RWPE2 (cell line): Measurements from ENCODE around the gene DNAI2.

Source experiments
- ATAC-seq: fragments of 200-7000 bp; cut with Tn5 transposase; 3 replicates; pipeline ENCODE4 v1.9.1; 2021; ENCODE audit warnings: low read depth
- DNase-seq: peaks from one replicate; pipeline ENCODE4 v3.0.0-alpha.2; 2020; ENCODE audit warnings: low spot score
- H3K27ac ChIP-seq: fragments of 450-650 bp; 2 replicates; pipeline ENCODE4 v1.5.1; 2017; ENCODE audit warnings: mild to moderate bottlenecking; ENCODE audit not compliant: poor library complexity, severe bottlenecking
- H3K27me3 ChIP-seq: fragments of 250-450 bp; sonication (Bioruptor Pico); 2 replicates; pipeline ENCODE4 v1.5.1; 2021; ENCODE audit warnings: mild to moderate bottlenecking, moderate library complexity; ENCODE audit not compliant: insufficient read depth, poor library complexity, severe bottlenecking
- H3K36me3 ChIP-seq: fragments of 250-450 bp; sonication (Bioruptor Pico); 2 replicates; pipeline ENCODE4 v1.5.1; 2020; ENCODE audit warnings: low read depth, mild to moderate bottlenecking, moderate library complexity
- H3K4me1 ChIP-seq: fragments of 250-450 bp; sonication (Bioruptor Pico); 2 replicates; pipeline ENCODE4 v1.5.1; 2021; ENCODE audit warnings: mild to moderate bottlenecking, moderate library complexity; ENCODE audit not compliant: insufficient read depth, poor library complexity, severe bottlenecking
- H3K4me3 ChIP-seq: fragments of 250-450 bp; sonication (Bioruptor Pico); 2 replicates; pipeline ENCODE4 v1.5.1; 2021; ENCODE audit warnings: mild to moderate bottlenecking, moderate library complexity; ENCODE audit not compliant: severe bottlenecking
- H3K9me3 ChIP-seq: fragments of 250-450 bp; sonication (Bioruptor Pico); 2 replicates; pipeline ENCODE4 v1.5.1; 2021; ENCODE audit warnings: mild to moderate bottlenecking, moderate library complexity; ENCODE audit not compliant: severe bottlenecking
- TF ChIP-seq, protein P1 (sequence below): fragments of 450-650 bp; IDR thresholded peaks from one replicate; pipeline ENCODE4 v1.5.1; 2017; ENCODE audit warnings: mild to moderate bottlenecking, moderate library complexity; ENCODE audit not compliant: poor library complexity, severe bottlenecking

The DNAI2 gene

DNA sequence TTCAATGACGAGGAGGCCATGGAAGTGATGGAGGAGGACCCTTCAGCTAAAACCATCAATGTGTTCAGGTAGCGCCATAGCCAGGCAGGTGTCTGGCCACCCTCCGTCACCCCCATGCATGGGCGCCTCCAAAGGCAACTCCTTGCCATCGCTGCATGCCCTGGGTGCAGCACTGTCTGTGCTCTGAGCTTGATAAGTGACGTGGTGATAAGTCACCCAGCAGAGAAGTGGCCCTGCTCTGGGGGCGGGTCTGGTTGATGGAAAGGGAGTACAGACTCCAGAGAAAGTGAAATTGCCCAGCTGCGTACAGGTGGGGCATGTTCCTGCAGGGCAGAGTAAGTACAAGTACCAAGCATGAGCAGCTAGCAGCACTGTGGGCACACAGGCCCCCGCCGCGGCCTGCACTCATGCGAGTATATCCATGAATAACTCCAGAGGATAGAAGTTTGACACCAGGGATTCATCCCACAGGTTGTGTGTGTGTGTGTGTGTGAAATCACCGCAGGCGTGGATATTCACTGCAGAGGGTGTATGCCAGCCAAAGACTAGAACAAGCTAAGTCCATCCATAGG, 13.1 kb downstream of the DNAI2 start:
- no peak overlapping the region for H3K27ac ChIP-seq
- no peaks in the 10 kb centered on the region for H3K9me3 ChIP-seq
- no peaks in the 10 kb centered on the region for H3K36me3 ChIP-seq
- TF ChIP-seq, protein P1, sequence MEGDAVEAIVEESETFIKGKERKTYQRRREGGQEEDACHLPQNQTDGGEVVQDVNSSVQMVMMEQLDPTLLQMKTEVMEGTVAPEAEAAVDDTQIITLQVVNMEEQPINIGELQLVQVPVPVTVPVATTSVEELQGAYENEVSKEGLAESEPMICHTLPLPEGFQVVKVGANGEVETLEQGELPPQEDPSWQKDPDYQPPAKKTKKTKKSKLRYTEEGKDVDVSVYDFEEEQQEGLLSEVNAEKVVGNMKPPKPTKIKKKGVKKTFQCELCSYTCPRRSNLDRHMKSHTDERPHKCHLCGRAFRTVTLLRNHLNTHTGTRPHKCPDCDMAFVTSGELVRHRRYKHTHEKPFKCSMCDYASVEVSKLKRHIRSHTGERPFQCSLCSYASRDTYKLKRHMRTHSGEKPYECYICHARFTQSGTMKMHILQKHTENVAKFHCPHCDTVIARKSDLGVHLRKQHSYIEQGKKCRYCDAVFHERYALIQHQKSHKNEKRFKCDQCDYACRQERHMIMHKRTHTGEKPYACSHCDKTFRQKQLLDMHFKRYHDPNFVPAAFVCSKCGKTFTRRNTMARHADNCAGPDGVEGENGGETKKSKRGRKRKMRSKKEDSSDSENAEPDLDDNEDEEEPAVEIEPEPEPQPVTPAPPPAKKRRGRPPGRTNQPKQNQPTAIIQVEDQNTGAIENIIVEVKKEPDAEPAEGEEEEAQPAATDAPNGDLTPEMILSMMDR: no peak
- no peaks in the 10 kb centered on the region for H3K27me3 ChIP-seq
- H3K4me3 ChIP-seq: no peak overlapping the region
- DNase-seq (no peak), ATAC-seq (no peak)
- H3K4me1 ChIP-seq: peaks cover 2% of the 10 kb centered on the region

DNA sequence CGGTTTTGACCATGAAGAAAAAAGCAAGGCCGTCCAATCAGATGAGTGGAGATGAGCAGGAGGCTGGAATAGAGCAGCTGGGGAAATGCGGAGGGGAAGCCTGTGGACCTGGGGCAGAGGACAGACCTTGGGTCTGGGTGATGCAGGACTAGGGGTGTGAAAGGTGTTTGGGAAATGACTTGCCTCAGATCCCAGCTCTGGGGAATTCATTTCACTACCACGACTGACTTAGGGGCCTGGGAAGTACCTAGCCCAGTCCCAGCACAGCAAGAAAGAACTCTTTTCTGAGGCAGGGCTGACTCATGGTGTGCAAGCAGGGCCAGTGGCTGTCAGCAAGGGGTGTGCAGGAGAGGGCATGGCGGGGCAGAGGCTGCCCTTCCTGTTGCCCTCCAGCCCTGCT, 14.8 kb downstream of the DNAI2 start:
- no peaks in the 10 kb centered on the region for H3K27me3 ChIP-seq
- ATAC-seq: peak; percentile 75
- DNase-seq: no peak

DNA sequence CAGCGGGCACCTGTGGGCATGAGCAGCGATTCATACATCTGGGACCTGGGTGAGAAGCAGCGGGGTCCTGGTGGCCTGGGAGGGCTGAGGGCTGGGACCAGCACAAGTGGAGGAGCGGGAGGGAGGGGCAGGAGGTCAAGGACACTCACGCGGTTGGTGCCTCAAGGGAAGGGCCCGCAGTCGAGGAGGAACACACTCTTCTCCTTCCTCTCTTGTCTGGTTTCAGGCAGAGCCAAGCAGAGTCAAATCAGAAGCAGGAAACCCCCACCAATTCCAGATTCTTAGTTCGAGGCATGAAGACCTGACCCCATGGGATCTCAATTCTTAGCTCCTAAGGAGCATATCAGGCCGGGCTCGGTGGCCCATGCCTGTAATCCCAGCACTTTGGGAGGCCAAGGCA, 15.7 kb downstream of the DNAI2 start:
- Histone ChIP-seq H3K27me3 (no peaks in the 10 kb centered on the region), H3K36me3 (no peaks in the 10 kb centered on the region), H3K9me3 (no peaks in the 10 kb centered on the region), H3K4me3 (no peak overlapping the region), H3K27ac (no peak overlapping the region), H3K4me1 (no peaks in the 10 kb centered on the region)
- no peak for DNase-seq
- ATAC-seq: no peak
- TF ChIP-seq, protein P1: no peak

More for the DNA sequence above, 14.8 kb downstream of the DNAI2 start:
- H3K4me3 ChIP-seq: no peak overlapping the region
- TF ChIP-seq, protein P1: no peak
- no peaks in the 10 kb centered on the region for H3K36me3 ChIP-seq
- H3K4me1 ChIP-seq: no peaks in the 10 kb centered on the region
- H3K27ac ChIP-seq: no peak overlapping the region
- no peaks in the 10 kb centered on the region for H3K9me3 ChIP-seq

DNA sequence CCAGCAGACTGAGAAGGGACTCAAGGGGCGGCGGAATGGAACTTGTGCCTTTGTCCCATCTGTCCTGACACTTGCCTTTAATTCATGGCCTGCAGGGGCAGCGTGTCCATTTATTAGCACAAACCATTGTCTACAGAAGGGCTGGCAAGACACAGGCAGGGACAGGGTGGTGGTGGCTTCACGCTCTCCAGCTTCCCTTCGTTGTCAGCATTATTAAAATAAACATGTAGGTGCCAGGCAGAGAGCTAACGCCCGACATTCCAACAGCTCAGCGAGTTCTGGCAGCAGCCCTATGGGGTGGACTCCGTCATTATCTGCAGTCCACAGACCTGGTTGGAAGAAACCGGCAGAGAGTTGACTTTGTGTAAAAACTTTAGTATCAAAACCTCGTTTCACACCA, 16.3 kb downstream of the DNAI2 start:
- no peak overlapping the region for H3K27ac ChIP-seq
- no peaks in the 10 kb centered on the region for H3K27me3 ChIP-seq
- H3K9me3 ChIP-seq: no peaks in the 10 kb centered on the region
- TF ChIP-seq, protein P1: no peak
- DNase-seq (no peak), ATAC-seq (no peak)
- no peak overlapping the region for H3K4me3 ChIP-seq
- no peaks in the 10 kb centered on the region for H3K4me1 ChIP-seq
- no peaks in the 10 kb centered on the region for H3K36me3 ChIP-seq

DNA sequence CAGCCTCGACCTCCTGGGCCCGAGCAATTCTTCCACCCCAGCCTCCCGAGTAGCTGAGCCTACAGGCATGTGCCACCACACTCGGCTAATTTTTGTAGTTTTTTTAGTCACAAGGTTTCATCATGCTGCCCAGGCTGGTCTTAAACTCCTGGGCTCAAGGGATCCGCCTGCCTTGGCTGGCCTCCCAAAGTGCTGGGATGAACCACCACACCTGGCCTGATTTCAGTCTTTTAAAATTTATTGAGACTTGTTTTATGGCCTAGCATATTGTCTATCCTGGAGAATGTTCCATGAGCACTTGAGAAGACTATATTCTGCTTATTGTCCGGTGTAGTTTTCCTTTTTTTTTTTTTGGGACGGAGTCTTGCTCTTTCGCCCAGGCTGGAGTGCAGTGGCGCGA, 18.5 kb downstream of the DNAI2 start:
- ATAC-seq: no peak
- H3K36me3 ChIP-seq: no peaks in the 10 kb centered on the region
- H3K27ac ChIP-seq: no peak overlapping the region

More for the DNA sequence above, 18.5 kb downstream of the DNAI2 start:
- H3K4me3 ChIP-seq: no peak overlapping the region
- no peak for DNase-seq
- H3K9me3 ChIP-seq: no peaks in the 10 kb centered on the region
- TF ChIP-seq, protein P1: no peak
- H3K4me1 ChIP-seq: no peaks in the 10 kb centered on the region
- H3K27me3 ChIP-seq: no peaks in the 10 kb centered on the region
